Fibroblast of peridontal ligament (primary cell): ENCODE results near the gene ACSF3.

Source experiments
- DNase-seq: peaks from one replicate; pipeline ENCODE4 v3.0.0-alpha.2; 2010; ENCODE audit errors: extremely low read depth

The ACSF3 gene

DNA sequence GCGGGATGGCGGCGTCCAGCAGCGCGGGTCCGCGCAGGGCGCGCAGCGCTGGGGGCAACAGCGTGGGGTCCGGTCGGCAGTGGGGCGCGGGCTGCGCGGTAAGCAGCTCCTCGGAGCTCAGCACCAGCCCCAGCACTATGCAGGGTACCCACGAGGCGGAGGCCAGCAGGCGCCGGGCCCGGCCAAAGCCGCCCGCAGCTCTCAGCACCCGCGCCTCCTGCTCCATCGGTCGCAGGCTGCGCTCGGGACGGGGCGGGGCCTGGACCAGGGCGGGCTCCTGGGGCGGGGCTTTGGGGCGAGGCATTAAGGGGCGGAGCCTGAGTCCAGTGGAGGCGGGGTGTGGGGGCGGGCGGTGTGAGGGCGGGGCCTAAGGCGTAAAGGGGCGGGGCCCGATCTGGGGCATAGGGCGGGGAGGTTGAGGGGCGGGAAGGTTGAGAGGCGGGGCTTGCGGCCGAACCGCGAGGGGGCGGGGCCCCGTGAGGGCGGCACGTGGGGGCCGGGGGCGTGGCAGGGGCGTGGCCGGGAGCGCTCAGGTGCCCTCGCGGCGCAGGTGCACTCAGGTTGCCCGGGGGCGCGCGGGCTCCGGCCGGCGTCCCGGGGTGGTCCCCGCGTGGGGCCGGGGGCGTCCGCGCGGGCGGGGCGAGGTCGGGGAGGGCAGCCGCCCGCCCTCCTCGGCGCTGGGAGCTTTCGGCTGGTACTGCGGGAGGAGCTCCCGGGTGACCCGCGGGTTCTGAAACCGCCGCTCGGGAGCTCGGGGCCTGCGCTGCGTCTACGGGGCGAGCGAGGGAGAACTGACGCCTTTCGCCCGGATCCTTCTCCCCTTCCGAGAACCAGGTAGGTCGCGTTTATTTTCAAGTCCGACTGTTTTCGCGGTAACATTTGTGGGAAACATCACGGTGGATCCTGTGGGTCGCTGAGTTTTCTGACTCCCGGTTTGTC, 108.1 kb downstream of the ACSF3 start:
- peak; percentile 42 for DNase-seq

DNA sequence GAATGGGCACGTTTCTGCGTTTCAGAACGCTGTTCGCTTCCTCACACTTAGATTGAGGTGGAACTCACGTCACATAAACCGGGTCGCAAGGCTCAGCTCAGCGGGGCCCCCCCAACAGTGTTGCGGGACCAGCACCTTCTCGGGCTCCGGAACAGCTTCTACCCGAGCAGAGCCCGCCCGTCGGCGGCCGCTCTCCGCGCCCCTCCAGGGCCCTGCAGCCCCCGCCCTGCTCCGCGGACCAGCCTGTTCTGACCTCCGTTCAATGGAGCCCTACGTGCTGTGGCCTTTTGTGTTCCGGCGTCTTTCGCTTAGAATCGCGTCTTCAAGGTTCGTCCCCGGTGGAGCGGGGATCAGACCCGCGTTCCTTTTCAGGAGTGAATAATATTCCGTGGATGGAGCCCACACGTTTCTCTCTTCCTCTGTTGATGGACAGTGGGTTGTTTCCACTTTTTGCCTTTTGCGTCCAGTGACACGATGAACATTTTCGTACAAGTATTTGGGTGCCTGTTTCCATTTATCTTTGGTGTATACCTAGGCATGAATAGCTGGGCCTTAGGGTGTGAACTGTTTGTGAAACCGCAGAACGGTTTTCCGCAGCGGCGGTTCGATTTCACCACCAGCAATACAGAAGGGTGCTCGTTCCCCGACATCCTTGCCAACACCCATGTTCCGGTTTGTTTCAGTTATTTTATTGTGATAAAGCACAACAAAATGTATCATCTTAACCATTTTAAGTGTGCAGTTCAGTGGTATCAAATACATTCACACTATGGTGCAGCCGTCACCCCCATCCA, 109.0 kb downstream of the ACSF3 start:
- no peak for DNase-seq
